ENCODE data around the gene P3H4.
"Not testable (repeated sequence)": the region's sequence is repeated elsewhere in the genome, so short reads cannot be mapped to it uniquely, and the experiment has no call there.

DNA sequence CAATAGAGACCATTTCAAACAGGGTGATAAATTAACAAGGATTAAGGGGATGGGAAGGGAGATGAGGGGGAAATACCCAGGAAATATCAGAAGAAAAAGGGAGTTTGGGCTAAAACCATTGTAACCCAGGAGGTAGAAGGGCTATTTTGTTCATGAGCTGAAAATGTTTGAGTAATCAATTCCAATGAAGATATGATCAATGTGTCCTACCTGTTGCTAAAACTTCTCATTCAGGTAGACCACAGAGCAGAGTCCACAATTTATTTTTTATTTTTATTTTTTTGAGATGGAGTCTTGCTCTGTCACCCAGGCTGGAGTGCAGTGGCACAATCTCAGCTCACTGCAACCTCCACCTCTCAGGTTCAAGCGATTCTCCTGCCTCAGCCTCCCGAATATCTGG, 27.7 kb upstream of the P3H4 start:
- TF ChIP-seq, protein P1, sequence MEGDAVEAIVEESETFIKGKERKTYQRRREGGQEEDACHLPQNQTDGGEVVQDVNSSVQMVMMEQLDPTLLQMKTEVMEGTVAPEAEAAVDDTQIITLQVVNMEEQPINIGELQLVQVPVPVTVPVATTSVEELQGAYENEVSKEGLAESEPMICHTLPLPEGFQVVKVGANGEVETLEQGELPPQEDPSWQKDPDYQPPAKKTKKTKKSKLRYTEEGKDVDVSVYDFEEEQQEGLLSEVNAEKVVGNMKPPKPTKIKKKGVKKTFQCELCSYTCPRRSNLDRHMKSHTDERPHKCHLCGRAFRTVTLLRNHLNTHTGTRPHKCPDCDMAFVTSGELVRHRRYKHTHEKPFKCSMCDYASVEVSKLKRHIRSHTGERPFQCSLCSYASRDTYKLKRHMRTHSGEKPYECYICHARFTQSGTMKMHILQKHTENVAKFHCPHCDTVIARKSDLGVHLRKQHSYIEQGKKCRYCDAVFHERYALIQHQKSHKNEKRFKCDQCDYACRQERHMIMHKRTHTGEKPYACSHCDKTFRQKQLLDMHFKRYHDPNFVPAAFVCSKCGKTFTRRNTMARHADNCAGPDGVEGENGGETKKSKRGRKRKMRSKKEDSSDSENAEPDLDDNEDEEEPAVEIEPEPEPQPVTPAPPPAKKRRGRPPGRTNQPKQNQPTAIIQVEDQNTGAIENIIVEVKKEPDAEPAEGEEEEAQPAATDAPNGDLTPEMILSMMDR (IDR thresholded peaks at IDR 0.05; ENCODE audit: poor library complexity, severe bottlenecking): not testable (repeated sequence)
- TF ChIP-seq RAD21 (conservative IDR thresholded peaks at IDR 0.05); POLR2AphosphoS5 (IDR thresholded peaks at IDR 0.05); EP300 (conservative IDR thresholded peaks at IDR 0.05; ENCODE audit: poor library complexity, severe bottlenecking); TAF1 (IDR thresholded peaks at IDR 0.05; ENCODE audit: low read depth); SMC3 (conservative IDR thresholded peaks at IDR 0.05; ENCODE audit: poor library complexity); EZH2 (IDR thresholded peaks at IDR 0.05; ENCODE audit: borderline replicate concordance, insufficient read depth, low read length, poor library complexity, severe bottlenecking); MXI1 (conservative IDR thresholded peaks at IDR 0.05; ENCODE audit: poor library complexity, severe bottlenecking): not testable (repeated sequence)
- TF ChIP-seq, protein P2, sequence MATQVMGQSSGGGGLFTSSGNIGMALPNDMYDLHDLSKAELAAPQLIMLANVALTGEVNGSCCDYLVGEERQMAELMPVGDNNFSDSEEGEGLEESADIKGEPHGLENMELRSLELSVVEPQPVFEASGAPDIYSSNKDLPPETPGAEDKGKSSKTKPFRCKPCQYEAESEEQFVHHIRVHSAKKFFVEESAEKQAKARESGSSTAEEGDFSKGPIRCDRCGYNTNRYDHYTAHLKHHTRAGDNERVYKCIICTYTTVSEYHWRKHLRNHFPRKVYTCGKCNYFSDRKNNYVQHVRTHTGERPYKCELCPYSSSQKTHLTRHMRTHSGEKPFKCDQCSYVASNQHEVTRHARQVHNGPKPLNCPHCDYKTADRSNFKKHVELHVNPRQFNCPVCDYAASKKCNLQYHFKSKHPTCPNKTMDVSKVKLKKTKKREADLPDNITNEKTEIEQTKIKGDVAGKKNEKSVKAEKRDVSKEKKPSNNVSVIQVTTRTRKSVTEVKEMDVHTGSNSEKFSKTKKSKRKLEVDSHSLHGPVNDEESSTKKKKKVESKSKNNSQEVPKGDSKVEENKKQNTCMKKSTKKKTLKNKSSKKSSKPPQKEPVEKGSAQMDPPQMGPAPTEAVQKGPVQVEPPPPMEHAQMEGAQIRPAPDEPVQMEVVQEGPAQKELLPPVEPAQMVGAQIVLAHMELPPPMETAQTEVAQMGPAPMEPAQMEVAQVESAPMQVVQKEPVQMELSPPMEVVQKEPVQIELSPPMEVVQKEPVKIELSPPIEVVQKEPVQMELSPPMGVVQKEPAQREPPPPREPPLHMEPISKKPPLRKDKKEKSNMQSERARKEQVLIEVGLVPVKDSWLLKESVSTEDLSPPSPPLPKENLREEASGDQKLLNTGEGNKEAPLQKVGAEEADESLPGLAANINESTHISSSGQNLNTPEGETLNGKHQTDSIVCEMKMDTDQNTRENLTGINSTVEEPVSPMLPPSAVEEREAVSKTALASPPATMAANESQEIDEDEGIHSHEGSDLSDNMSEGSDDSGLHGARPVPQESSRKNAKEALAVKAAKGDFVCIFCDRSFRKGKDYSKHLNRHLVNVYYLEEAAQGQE (IDR thresholded peaks at IDR 0.05; ENCODE audit: borderline replicate concordance): not testable (repeated sequence)
